Renal cortical epithelial cell (primary cell): ENCODE data around the gene SLC9A8. TPM values are rescaled to one million over a fixed set of nuclear protein-coding genes. Genes with fewer than 3 reads are reported as not detected.

Experiments used
- DNase-seq: peaks from one replicate; pipeline ENCODE4 v3.0.0-alpha.2; 2011; ENCODE audit warnings: low read depth
- total RNA-seq: library from RNA; depleted of rRNA; stranded (reverse); fragments of >200 nt; gene quantifications from 2 replicates; pipeline ENCODE4 v1.2.3, GENCODE V29; 2014

Gene SLC9A8
- total RNA-seq, 1 donor from 2014 or later = 10.3 TPM

DNA sequence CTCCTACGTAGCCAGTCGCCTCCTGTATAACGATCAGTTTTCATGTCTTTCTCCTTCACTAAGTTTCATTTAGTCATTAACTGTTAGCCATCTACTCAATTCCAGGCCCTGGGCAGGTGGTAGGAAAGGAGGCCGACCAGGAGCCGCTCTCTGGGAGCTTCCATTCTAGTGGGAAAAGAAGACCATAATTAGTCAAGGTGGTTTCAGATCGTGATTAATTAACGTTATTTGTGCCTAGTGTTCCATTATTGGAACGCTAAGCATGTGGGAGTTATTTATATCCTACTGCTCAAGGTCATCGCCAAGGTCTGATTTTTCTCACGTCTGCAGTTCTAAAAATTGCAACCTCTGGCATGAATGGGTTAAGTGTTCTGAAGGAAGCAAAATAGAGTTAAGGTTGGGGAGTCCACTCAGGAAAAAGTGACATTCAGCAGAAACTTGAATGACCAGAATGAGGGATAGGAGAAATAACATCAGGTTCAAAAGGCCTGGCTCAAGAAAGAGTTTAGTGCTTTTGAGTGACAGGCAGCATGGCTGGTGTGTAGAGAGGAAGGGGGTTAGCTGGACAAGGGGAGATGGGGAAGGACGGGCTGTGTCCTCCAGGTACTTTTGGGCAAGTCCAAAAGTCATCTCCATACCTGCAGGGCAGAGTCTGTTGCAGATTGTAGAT is 812 bp downstream of the SLC9A8 start:
- no peak for DNase-seq

DNA sequence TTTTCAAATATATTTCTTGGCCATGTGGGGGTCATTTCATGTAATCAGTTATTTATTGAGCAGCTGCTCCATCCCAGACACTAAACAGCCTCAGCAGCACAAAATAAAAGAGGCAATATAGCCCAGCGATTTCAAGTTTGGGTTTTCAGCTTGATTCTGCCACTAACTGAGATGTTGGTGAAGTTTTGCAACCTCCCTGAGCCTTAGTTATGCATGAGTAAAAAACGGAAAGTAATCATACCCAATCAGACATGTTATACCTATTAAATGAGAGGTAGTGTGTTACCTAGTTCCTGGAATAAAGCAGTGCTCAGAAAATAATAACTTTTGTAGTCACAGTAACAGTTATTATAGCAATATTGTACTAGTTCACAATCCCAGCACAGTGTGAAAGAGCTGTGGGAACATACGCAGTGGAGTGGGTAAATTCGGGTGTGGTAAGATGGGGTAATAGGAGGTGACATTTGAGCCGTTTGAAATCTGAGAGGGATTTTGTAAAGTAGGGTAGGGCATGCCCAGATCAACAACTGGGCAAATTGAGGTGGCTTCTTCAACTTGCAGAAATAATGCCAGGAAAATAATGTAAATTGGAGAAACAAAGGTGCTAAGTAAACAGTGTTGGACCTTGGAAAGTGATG is 1.5 kb downstream of the SLC9A8 start:
- no peak for DNase-seq

DNA sequence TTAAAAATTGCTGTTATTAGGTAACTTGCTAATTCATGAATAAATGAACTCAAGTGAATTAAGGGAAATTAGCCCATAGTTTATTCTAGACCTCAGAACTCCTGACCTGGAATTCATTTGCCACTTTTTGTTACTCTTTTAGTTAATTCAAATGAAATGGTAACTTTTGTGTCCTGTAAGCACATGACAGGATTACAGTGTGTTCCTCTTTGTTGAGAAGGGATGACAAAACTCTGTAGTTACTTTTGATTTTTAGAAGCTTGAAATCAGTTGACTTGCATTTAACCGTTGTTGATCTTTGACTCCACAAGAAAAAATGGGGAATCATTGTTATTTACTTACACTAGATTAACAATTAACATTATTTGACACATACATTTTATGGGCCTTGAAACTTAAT is 6.2 kb downstream of the SLC9A8 start:
- DNase-seq = no peak

DNA sequence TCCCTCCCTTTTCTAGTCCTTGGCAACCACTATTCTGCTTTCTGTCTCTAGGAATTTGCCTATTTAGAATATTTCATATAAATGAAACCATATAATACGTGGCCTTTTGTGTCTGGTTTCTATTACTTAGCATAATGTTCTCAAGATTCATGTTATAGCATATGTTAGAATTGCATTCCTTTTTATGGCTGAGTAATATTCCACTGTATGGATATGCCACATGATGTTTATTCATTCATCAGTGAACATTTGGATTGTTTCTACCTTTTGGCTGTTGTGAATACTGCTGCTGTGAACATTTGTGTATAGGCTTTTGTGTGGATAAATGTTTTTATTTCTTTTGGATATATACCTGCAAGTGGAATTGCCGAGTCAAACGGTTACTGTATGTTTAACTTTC is 7.1 kb downstream of the SLC9A8 start:
- no peak for DNase-seq

DNA sequence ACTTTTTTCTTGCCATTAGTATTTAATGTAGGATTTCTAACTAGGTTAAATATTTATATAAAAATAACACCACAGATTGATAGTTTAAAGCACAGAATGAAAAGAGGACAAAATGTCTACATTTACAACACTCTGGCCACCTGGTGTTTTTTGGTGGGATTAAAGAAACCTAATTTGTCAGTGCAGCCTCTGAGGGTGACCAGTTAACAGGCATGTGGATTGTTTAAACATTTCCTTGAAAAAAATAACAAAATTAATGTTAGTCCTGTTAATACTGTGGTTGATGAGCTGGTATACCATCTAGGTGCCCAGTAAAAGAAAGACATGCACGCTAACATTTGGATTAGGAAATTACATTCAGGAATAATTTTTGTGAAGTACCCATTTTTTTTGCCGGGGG is 8.8 kb downstream of the SLC9A8 start:
- DNase-seq = no peak

DNA sequence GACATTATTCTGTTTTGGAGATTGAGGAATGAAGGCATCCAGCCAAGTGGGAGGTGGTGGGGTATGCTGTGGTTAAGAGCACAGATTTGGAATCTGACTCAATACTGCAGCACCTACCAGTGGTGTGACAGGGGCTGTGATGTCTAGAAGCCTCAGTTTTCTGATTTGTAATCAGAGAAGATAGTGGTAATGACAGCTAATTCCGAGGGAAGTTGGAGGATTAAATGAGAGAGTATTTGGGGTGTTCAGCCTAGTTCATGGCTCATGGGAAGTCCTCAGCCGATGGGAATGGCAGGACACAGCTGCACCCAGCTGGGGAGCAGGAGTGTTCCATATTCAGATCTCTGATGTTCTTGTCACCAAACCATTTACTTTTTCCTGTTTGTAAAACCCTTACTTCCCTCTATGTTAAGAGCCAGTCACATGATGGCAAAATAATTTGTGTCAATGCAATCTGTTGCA is 9.3 kb downstream of the SLC9A8 start:
- peak; percentile 69 for DNase-seq

DNA sequence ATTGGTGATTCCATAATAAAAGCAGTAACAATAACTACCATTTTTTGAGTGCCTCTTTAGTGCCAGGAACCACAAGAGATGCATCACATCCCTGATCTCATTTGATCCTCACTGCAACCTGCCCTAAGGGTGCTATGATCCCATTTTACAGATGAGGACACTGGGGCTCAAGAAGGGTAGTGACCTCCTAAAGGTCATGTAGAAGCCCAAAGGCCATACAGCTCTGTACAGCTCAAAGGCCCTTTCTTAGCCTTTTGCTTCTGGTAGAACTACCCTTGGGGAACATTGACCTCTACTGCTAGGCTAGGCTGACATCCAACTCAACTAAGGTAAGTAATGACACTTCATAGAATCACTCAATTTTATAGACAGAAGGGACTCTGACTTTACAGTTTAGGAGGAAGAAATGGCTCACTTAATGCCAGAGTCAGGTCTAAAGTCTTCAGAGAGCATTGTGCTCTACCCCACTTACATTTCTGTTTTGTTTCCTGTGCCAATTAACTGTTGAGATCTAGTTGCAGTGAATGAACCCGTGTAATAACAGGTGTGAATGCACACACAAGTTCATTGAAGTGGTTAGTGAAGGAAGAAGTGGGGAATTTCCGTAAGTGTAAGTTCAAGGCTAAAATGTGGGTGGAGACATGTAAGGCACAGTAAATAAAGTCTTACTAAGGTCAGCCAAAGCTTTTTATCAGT is 10.7 kb downstream of the SLC9A8 start:
- peak; percentile 52 for DNase-seq

DNA sequence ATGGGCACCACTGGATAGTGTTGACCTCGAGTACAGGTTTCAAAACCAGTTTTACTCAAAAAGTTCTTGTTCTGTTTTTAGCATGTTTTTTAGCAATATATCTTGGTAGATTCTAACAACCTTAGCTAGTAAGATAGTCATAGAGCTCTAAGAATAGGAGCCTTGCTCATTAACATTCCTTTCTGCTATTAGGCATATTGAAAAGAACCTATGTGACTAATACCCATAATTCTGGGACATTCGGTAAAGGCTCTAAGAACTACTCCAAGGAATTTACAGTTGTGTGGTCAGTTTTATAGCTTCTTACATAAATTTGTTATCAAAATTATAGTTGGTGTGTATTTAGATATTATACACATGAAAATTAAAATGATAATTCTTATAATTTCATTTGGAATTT is 11.6 kb downstream of the SLC9A8 start:
- DNase-seq = peak; percentile 42

DNA sequence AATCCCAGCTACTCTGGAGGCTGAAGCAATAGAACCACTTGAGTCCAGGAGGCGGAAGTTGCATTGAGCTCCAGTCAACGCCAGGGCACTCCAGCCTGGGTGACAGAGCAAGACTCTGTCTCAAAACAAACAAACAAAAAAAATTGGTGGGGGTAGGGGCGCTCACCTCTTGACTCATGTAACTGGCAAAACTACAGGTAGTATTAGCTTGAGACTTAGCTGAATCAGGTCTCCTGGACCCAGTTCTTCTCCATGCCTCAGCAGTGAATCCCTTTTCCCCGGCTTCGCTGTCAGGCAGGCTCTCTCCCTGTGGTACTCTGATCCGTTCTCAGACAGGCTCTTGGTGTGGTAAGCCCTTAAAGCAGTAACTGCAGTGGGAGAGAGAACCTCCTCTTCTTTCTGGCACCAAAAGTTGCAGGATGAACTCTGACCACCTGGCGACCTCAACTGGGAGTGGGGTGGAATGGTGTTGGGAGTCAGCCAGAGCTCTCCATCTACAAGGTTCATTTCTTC is 12.9 kb downstream of the SLC9A8 start:
- DNase-seq = no peak

DNA sequence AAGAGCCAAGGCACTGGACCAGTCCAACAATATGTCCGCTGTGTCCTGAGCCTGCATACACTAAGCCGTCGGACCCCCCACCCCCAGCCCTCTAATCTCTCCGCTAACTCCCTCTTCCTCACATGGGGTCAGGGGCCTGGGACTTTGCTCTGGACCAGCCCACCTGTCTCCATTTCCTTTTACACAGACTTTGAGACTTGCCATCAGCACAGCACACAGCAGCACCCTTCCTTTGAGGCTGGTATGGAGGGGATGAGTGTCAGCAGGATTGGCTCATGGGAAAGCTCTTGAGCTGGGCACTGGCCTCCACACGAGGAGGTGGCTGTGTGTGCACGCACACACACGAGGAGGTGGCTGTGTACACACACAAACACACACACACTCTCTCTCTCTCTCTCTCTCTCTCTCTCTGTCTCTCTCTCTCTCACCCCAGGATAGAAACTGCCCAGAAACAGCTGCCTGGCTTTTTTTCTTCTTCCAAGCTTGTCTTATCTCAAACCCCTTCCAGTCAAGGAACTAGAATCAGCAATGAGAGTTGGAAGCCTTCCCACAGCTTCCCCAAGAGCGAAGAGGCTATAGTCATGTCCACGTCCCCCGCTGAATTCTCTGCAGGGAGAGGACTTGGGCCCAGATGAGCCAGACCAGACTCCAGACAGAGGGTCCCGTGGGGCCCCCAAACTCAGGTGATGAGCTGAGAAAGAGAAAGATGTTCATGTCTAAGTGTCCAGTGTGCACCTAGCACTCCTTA is 18.6 kb downstream of the SLC9A8 start:
- DNase-seq = no peak

DNA sequence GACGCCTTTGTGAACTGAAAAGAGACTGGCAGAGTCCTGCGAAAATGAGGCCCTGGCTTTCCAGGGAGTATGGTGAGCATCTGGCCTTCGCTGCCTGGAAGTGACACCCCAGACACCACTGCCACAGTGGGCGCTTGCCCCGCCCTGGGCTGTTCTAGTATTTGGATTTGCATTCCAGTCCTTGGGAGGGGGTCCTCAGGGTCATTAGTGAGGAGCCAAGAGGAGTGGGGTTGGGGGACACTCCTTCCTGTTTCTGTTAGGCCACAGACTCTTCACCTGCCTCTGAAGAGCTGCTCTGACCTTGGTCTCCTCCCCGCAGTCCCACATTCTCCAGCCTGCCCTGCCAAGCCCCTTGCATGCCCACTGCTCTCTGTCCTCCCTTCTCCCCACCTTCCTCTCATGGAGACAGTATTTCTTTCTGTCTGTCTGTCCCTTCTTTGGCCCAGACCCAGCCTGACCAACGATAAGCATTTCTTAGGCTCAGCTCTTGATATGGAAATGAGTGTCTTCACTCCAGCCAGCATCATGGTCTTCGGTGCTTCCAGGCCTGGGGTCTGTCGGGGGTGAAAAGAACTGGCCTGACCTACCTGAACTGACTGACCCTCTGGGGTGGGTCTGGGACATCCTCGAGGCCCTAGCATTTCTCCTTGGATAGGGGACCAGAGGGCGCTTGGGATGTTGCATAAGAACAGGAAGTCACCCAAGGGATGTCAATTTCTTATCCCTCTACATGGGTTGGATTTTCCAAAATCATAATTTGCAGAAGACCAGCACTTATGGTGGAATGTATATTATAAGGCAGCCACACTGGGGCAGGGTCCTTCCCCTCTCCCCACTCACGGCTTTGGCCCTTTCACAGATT is 19.4 kb downstream of the SLC9A8 start:
- DNase-seq = no peak

DNA sequence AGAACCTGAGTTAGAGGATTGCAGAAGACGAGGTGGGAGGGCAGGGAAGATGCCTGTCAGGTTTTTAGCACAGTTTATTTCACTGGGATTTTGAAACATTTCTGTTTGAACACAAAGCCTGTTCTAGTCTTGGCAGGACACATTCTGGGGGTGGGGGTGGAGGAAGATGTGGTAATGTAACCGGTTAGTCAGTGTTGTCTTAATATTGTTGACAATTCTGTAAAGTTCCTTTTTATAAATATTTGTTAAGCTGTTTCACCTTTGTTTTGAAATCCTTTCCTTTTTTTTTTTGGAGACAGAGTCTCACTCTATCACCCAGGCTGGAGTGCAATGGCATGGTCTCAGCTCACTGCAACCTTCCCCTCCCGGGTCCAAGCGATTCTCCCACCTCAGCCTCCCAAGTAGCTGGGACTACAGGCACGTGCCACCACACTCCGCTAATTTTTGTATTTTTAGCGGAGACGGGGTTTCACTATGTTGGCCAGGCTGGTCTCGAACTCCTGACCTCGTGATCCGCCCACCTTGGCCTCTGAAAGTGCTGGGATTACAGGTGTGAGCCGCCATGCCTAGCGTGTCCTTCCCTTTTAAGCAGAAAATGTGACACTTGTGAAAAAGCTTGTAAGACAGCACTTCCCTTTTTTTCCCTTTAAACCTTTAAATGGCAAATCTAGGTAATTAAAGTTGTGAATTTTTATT is 20.2 kb downstream of the SLC9A8 start:
- DNase-seq = no peak

DNA sequence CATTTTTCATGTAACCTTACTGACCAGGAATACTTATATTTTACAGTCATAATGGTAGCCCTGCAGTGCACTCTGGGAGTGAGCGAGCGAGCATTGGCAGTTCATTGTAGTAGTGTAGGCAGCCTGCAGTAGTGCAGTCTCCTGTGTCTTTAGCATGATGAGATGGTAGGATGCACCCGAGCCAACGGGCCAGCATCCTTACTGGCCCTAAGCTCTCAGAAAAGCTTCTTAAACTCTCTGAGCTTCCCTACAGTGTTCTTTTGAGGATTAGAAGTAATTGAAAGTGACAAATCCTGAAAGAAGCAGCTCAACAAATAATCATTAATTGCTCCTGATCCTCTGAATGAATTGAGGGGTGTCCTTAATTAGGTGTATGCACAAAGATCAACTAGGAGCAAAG is 20.9 kb downstream of the SLC9A8 start:
- DNase-seq = no peak

DNA sequence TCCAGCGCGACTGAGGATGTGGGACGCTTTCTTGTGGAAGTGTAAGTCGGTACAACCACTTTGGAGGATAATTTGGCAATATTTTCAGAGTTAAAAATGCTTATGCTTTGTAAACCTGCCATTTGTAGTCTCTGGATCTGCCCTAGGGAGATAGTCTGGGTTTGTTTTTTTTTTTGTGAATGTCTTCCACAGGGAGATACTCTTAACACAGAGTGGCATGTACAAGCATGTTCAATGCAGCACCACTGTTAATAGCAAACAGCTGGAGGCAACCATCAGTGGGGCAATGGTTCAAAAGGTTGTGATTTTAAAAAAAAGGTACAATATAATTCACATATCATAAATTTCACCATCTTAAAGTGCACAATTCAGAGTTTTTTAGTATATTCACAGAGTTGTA is 22.4 kb downstream of the SLC9A8 start:
- DNase-seq = no peak

DNA sequence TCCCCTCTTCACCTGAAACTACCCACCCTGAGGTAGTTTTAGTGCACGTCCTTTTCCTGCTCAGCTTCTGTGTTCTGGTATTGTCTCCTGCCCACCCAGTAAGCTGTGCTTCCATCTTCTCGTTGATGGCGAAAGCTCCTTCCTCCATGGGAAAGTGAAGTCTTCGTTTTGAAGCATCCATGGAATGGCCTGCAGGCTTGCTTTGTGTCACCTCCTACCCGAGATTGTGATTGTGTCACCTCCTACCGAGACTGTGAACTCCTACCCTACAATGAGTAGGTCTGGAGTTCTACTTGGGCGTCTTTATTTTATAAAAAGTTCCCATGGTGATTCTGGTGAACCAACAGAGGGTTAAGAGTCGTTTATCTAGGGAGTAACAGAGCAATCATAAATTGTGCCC is 25.9 kb downstream of the SLC9A8 start:
- DNase-seq = no peak

DNA sequence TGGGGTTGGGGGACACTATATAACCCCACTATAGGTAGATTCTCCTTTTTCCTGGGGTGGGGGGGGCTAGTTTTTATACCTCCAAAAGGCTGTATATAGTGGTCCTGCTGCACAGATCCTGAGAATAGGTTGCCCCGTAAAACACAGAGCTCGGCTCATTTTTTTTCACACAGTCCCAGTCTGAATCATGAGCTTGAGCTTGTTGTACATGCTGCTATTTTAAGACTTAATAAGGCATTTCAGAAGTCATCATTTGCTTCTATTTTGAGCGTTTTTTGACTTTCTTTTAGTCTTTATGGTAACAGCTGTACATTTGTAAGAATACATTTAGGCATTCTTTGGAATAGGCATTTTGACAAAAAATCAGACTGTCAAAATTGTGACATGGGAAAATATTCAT is 30.5 kb downstream of the SLC9A8 start:
- no peak for DNase-seq

DNA sequence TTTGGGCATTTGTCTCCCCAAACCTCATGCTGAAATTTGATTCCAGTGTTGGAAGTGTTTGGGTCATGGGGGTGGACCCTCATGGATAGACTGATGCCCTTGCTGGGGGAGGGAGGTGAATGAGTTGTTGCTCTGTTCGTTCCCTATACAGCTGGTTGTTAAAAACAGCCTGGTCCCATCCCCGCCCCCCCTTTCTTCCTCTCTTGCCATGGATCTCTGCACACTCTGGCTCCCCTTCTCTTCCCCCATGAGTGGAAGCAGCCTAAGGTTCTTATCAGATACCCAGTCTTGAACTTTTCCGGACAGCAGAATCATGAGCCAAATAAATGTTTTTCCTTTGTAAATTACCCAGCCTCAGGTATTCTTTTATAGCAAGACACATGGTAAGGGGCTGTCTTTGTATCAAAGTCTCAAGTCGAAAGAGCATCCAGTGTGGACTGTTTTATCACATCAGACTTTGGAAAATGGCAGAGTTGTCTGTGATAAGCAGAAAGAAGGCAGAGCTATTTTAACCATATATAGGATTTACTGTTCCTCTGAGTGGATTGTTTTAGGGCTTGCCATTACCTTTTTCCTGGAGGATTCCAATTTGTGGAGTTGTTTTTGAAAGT is 31.2 kb downstream of the SLC9A8 start:
- no peak for DNase-seq

DNA sequence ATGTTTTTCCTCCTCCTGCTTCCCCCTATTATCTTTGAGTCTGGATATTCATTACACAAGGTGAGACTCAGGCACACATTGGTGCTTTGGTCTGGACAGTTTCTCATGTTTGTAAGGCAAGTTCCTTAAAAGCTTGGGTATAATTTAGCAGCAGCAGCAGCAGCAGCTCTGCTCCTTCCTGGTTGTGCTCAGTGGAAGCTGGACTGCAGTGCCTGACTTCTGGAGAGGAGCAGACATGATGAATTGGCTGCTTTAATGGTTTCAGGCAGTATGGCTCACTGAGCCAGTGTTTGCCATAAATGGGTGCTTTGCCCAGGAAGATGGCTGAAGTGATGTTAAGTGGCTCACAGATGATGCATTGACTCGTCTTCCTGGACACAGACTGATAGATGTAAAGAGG is 32.4 kb downstream of the SLC9A8 start:
- DNase-seq = no peak

DNA sequence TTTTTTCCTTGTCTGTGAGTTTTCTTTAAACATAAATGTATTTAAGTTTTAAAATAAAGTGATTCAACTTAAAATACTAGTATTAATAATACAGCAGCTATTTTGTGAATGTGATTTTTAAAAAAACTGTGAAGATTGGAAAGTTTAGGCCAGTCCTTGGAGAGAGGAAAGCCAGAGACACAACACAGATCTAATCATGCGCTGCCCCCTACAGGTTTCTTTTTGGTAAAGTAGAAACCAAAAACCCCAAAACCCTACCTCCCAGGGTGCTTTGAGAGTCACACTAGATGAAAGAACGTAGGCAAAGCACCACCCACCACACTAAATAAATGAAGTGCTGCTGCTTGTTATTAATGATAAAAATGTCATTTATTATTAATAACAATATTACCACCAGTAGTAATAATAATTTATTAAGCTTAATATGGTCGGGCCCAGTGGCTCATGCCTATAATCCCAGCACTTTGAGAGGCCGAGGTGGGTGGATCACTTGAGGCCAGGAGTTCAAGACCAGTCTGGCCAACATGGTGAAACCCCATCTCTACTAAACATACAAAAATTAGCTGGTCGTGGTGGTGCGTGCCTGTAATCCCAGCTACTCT is 33.7 kb downstream of the SLC9A8 start:
- DNase-seq = peak; percentile 33
